Measurements from ENCODE around the gene ST6GALNAC2.
"Not testable (repeated sequence)": the region's sequence is repeated elsewhere in the genome, so short reads cannot be mapped to it uniquely, and the experiment has no call there.

The ST6GALNAC2 gene

GRCh38 chr17:76538941-76539570, 46.6 kb downstream of the ST6GALNAC2 start:
- no peak for DNase-seq

GRCh38 chr17:76538281-76538931, 47.3 kb downstream of the ST6GALNAC2 start:
- DNase-seq, result no peak

- DNase-seq, result no peak
Measured at GRCh38 chr17:76537578-76538280, 47.9 kb downstream of the ST6GALNAC2 start, which contains the start of gene CYGB. CYGB (minus strand) TSS chr17:76537709; CDS start chr17:76537542, 167 bp downstream.

GRCh38 chr17:76537288-76537577, 48.4 kb downstream of the ST6GALNAC2 start:
- DNase-seq, result no peak

- DNase-seq, result no peak
Measured at GRCh38 chr17:76536511-76537287, 49.0 kb downstream of the ST6GALNAC2 start.

GRCh38 chr17:76535788-76536510, 49.7 kb downstream of the ST6GALNAC2 start:
- DNase-seq, result no peak

GRCh38 chr17:76534831-76535732, 50.6 kb downstream of the ST6GALNAC2 start:
- no peak for DNase-seq

GRCh38 chr17:76533640-76534359, 51.9 kb downstream of the ST6GALNAC2 start:
- DNase-seq, result not testable (repeated sequence)

- DNase-seq, result no peak
Measured at GRCh38 chr17:76532072-76532651, 53.5 kb downstream of the ST6GALNAC2 start.

- DNase-seq, result no peak
Measured at GRCh38 chr17:76531486-76532038, 54.1 kb downstream of the ST6GALNAC2 start.

GRCh38 chr17:76530811-76531485, 54.7 kb downstream of the ST6GALNAC2 start:
- no peak for DNase-seq

- DNase-seq, result no peak
Measured at GRCh38 chr17:76530095-76530723, 55.5 kb downstream of the ST6GALNAC2 start.

GRCh38 chr17:76529224-76530094, 56.2 kb downstream of the ST6GALNAC2 start:
- DNase-seq, result peak; percentile 91

GRCh38 chr17:76528528-76529223, 57.0 kb downstream of the ST6GALNAC2 start:
- DNase-seq, result no peak

GRCh38 chr17:76528156-76528527, 57.5 kb downstream of the ST6GALNAC2 start:
- no peak for DNase-seq

- peak; percentile 78 for DNase-seq
Measured at GRCh38 chr17:76527430-76528111, 58.1 kb downstream of the ST6GALNAC2 start.

GRCh38 chr17:76527016-76527415, 58.6 kb downstream of the ST6GALNAC2 start:
- DNase-seq, result not testable (repeated sequence)

All from left hindlimb (tissue), 1 donor.